ENCODE results near the gene PRTG.

DNA sequence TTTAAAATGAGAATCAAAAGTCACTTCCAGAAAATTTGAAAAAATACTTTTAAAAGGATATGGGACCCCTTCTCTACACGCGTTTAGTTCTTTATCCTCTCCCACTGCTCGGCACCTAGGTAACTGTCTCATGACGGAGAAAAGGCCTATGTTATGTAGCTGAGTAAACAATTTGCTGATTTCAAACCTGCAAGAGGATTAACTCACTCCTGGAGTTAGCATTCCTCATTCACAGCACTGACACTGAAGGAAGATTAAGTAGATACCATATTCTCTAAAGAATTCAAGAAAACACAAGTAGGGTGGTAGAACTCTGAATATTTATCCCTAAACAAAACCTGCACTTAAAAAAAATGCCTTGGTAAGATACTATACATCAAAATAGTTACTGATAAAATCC, 124.6 kb downstream of the PRTG start:
- TF ChIP-seq POLR2AphosphoS5 (IDR thresholded peaks at IDR 0.05; ENCODE audit: low read depth, low read length) (no peak), TAF1 (IDR thresholded peaks at IDR 0.05; ENCODE audit: borderline replicate concordance, insufficient read depth, low read length) (no peak), FOXP2 (optimal IDR thresholded peaks at IDR 0.05; ENCODE audit: borderline replicate concordance, extremely low read depth, extremely low read length, insufficient read depth) (no peak), SIN3A (IDR thresholded peaks at IDR 0.05; ENCODE audit: borderline replicate concordance, insufficient read depth, low read length) (no peak)
- TF ChIP-seq, protein P1, sequence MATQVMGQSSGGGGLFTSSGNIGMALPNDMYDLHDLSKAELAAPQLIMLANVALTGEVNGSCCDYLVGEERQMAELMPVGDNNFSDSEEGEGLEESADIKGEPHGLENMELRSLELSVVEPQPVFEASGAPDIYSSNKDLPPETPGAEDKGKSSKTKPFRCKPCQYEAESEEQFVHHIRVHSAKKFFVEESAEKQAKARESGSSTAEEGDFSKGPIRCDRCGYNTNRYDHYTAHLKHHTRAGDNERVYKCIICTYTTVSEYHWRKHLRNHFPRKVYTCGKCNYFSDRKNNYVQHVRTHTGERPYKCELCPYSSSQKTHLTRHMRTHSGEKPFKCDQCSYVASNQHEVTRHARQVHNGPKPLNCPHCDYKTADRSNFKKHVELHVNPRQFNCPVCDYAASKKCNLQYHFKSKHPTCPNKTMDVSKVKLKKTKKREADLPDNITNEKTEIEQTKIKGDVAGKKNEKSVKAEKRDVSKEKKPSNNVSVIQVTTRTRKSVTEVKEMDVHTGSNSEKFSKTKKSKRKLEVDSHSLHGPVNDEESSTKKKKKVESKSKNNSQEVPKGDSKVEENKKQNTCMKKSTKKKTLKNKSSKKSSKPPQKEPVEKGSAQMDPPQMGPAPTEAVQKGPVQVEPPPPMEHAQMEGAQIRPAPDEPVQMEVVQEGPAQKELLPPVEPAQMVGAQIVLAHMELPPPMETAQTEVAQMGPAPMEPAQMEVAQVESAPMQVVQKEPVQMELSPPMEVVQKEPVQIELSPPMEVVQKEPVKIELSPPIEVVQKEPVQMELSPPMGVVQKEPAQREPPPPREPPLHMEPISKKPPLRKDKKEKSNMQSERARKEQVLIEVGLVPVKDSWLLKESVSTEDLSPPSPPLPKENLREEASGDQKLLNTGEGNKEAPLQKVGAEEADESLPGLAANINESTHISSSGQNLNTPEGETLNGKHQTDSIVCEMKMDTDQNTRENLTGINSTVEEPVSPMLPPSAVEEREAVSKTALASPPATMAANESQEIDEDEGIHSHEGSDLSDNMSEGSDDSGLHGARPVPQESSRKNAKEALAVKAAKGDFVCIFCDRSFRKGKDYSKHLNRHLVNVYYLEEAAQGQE (IDR thresholded peaks at IDR 0.05; ENCODE audit: insufficient read depth in 1 of 2, low read depth in 2 of 2, low read length in 2 of 2) = no peak
